ENCODE data around the gene CACNB1. TPM values are rescaled to one million over a fixed set of nuclear protein-coding genes. Genes with fewer than 3 reads are reported as not detected.

The CACNB1 gene
- total and polyA plus RNA-seq, 2 of the 13 experiments (the other 11 are each of a cell fraction or from before 2014, with no cell fraction given), result 0.75 to 1.5 TPM

DNA sequence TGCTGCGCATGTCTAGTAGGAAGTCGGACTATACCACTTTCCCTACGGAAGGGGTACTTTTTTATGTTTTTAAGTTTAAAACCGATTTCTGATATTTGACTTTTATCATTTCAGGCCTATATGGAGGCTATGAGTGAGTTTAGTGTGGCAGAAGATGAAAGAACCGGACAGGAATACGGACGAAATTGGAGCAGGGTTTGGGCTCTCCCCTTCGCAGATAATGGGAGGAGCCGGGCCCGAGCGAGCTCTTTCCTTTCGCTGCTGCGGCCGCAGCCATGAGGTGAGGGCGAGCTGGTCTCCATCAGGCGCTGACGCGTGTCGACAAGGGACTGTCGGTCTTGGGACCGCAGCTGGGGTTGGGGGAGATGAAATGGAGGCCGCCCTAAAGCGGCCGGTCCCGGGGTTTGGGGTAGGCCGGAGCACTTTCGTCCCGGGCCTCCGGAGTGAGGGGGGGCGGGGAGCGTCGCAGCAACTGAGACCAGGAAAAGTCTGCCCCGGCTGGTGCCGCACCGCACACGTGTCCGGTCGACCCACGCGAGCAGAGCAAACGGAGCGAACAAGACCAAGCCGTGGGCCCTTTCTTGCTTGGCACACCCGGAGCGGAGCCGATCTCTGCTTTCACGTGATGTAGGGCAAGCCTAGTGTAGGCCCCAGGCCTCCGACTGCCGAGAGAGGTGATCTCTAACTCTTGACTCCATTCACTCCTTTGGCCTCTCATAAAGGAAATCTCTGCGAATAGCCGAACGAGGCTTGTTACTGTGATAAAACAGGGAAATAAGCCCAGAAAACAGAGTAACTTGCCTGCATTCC, 2.8 kb upstream of the CACNB1 start, which contains the start of gene RPL19 (continued):
- TF ChIP-seq, protein P1, sequence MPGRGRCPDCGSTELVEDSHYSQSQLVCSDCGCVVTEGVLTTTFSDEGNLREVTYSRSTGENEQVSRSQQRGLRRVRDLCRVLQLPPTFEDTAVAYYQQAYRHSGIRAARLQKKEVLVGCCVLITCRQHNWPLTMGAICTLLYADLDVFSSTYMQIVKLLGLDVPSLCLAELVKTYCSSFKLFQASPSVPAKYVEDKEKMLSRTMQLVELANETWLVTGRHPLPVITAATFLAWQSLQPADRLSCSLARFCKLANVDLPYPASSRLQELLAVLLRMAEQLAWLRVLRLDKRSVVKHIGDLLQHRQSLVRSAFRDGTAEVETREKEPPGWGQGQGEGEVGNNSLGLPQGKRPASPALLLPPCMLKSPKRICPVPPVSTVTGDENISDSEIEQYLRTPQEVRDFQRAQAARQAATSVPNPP (CRISPR knock-in tag; IDR thresholded peaks at IDR 0.05), result no peak
- TF ChIP-seq ZNF33A (CRISPR knock-in tag; IDR thresholded peaks at IDR 0.05; ENCODE audit: borderline replicate concordance) (no peak), REPIN1 (CRISPR knock-in tag; IDR thresholded peaks at IDR 0.05; ENCODE audit: borderline replicate concordance, low read depth) (no peak; the same call in 1 of the 2 replicates), DMAP1 (CRISPR knock-in tag; IDR thresholded peaks at IDR 0.05) (peak; percentile 95), NFIC (IDR thresholded peaks at IDR 0.05; ENCODE audit: low read length) (peak; percentile 81; the same call in 1 of the 2 replicates), JUNB (CRISPR knock-in tag; IDR thresholded peaks at IDR 0.05; ENCODE audit: borderline replicate concordance) (no peak), CBX5 (CRISPR knock-in tag; IDR thresholded peaks at IDR 0.05; ENCODE audit: borderline replicate concordance) (peak; percentile 64; the same call in 1 of the 2 replicates), ZNF510 (CRISPR knock-in tag; IDR thresholded peaks at IDR 0.05; ENCODE audit: low read depth) (no peak), ZFP36L1 (CRISPR knock-in tag; IDR thresholded peaks at IDR 0.05) (no peak), HHEX (CRISPR knock-in tag; IDR thresholded peaks at IDR 0.05) (no peak), RFXANK (CRISPR knock-in tag; IDR thresholded peaks at IDR 0.05) (no peak), LCORL (IDR thresholded peaks at IDR 0.05) (no peak), LCORL (CRISPR knock-in tag; IDR thresholded peaks at IDR 0.05) (peak; percentile 76), NFE2L2 (IDR thresholded peaks at IDR 0.05; ENCODE audit: low read length) (no peak)
- TF ChIP-seq, protein P2, sequence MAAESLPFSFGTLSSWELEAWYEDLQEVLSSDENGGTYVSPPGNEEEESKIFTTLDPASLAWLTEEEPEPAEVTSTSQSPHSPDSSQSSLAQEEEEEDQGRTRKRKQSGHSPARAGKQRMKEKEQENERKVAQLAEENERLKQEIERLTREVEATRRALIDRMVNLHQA (CRISPR knock-in tag; IDR thresholded peaks at IDR 0.05), result no peak
- TF ChIP-seq, protein P3, sequence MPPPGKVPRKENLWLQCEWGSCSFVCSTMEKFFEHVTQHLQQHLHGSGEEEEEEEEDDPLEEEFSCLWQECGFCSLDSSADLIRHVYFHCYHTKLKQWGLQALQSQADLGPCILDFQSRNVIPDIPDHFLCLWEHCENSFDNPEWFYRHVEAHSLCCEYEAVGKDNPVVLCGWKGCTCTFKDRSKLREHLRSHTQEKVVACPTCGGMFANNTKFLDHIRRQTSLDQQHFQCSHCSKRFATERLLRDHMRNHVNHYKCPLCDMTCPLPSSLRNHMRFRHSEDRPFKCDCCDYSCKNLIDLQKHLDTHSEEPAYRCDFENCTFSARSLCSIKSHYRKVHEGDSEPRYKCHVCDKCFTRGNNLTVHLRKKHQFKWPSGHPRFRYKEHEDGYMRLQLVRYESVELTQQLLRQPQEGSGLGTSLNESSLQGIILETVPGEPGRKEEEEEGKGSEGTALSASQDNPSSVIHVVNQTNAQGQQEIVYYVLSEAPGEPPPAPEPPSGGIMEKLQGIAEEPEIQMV (CRISPR knock-in tag; IDR thresholded peaks at IDR 0.05; ENCODE audit: low read depth), result peak; percentile 83
- TF ChIP-seq, protein P4, sequence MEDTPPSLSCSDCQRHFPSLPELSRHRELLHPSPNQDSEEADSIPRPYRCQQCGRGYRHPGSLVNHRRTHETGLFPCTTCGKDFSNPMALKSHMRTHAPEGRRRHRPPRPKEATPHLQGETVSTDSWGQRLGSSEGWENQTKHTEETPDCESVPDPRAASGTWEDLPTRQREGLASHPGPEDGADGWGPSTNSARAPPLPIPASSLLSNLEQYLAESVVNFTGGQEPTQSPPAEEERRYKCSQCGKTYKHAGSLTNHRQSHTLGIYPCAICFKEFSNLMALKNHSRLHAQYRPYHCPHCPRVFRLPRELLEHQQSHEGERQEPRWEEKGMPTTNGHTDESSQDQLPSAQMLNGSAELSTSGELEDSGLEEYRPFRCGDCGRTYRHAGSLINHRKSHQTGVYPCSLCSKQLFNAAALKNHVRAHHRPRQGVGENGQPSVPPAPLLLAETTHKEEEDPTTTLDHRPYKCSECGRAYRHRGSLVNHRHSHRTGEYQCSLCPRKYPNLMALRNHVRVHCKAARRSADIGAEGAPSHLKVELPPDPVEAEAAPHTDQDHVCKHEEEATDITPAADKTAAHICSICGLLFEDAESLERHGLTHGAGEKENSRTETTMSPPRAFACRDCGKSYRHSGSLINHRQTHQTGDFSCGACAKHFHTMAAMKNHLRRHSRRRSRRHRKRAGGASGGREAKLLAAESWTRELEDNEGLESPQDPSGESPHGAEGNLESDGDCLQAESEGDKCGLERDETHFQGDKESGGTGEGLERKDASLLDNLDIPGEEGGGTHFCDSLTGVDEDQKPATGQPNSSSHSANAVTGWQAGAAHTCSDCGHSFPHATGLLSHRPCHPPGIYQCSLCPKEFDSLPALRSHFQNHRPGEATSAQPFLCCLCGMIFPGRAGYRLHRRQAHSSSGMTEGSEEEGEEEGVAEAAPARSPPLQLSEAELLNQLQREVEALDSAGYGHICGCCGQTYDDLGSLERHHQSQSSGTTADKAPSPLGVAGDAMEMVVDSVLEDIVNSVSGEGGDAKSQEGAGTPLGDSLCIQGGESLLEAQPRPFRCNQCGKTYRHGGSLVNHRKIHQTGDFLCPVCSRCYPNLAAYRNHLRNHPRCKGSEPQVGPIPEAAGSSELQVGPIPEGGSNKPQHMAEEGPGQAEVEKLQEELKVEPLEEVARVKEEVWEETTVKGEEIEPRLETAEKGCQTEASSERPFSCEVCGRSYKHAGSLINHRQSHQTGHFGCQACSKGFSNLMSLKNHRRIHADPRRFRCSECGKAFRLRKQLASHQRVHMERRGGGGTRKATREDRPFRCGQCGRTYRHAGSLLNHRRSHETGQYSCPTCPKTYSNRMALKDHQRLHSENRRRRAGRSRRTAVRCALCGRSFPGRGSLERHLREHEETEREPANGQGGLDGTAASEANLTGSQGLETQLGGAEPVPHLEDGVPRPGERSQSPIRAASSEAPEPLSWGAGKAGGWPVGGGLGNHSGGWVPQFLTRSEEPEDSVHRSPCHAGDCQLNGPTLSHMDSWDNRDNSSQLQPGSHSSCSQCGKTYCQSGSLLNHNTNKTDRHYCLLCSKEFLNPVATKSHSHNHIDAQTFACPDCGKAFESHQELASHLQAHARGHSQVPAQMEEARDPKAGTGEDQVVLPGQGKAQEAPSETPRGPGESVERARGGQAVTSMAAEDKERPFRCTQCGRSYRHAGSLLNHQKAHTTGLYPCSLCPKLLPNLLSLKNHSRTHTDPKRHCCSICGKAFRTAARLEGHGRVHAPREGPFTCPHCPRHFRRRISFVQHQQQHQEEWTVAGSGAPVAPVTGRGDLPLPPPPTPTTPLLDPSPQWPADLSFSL (CRISPR knock-in tag; IDR thresholded peaks at IDR 0.05), result peak; percentile 64; the same call in 1 of the 2 replicates
